GM23338 (cell line): ENCODE data around the gene ISX. TPM values are rescaled to one million over a fixed set of nuclear protein-coding genes. Genes with fewer than 3 reads are reported as not detected.
A peak's percentile ranks its signal among the peaks of the same experiment; 100 is the strongest.
"Not testable (repeated sequence)": the region's sequence is repeated elsewhere in the genome, so short reads cannot be mapped to it uniquely, and the experiment has no call there.

ENCODE experiments used
- ATAC-seq: fragments of 200-7000 bp; cut with Tn5 transposase; 3 replicates; pipeline ENCODE4 v1.9.1; 2020
- DNase-seq: peaks from one replicate; pipeline ENCODE4 v3.0.0-alpha.2; 2015; ENCODE audit warnings: low spot score
- H2AFZ ChIP-seq: fragments of 200-600 bp; sonication (generic); 2 replicates; pipeline ENCODE4 v1.8.0; 2016; ENCODE audit warnings: antibody characterized with exemption, mild to moderate bottlenecking, moderate library complexity
- H3F3A ChIP-seq: fragments of 200-600 bp; sonication (generic); replicated peaks from 2 replicates; pipeline ENCODE4 v1.8.0; 2017; ENCODE audit warnings: antibody characterized with exemption, mixed run types, low read depth
- H3K27ac ChIP-seq: fragments of 200-600 bp; sonication (generic); 2 replicates; pipeline ENCODE4 v1.6.1; 2016; ENCODE audit warnings: low read depth
- H3K27me3 ChIP-seq: fragments of 200-600 bp; sonication (generic); 2 replicates; pipeline ENCODE4 v1.8.0; 2016; ENCODE audit warnings: mild to moderate bottlenecking, mixed run types, moderate library complexity; ENCODE audit not compliant: insufficient read depth
- H3K36me3 ChIP-seq: fragments of 200-600 bp; sonication (generic); 2 replicates; pipeline ENCODE4 v1.8.0; 2016; ENCODE audit warnings: mild to moderate bottlenecking; ENCODE audit not compliant: insufficient read depth
- H3K4me1 ChIP-seq: fragments of 200-600 bp; sonication (generic); 2 replicates; pipeline ENCODE4 v1.8.0; 2016; ENCODE audit warnings: mild to moderate bottlenecking, moderate library complexity; ENCODE audit not compliant: insufficient read depth
- H3K4me2 ChIP-seq: fragments of 200-600 bp; sonication (generic); 2 replicates; pipeline ENCODE4 v1.7.1; 2017; ENCODE audit warnings: mixed run types
- H3K4me3 ChIP-seq: fragments of 200-600 bp; sonication (generic); 2 replicates; pipeline ENCODE4 v1.6.1; 2016; ENCODE audit warnings: mixed run types
- H3K79me2 ChIP-seq: fragments of 200-600 bp; sonication (generic); replicated peaks from 2 replicates; pipeline ENCODE4 v1.8.0; 2017; ENCODE audit warnings: mild to moderate bottlenecking; ENCODE audit not compliant: insufficient read depth
- H3K9me2 ChIP-seq: fragments of 200-600 bp; sonication (generic); 2 replicates; pipeline ENCODE4 v1.8.0; 2017; ENCODE audit not compliant: insufficient read depth
- H4K20me1 ChIP-seq: fragments of 200-600 bp; sonication (generic); replicated peaks from 2 replicates; pipeline ENCODE4 v1.8.0; 2017; ENCODE audit warnings: mild to moderate bottlenecking; ENCODE audit not compliant: insufficient read depth
- H3K27ac Mint-ChIP-seq: 2 replicates; pipeline ENCODE4 v1.8.0; 2020; ENCODE audit warnings: inconsistent platforms, mild to moderate bottlenecking, moderate library complexity, mixed read lengths
- H3K27me3 Mint-ChIP-seq: 3 replicates; pipeline ENCODE4 v1.8.0; 2022; ENCODE audit warnings: low read depth, mild to moderate bottlenecking, moderate library complexity, mixed read lengths, inconsistent platforms; ENCODE audit not compliant: insufficient read depth, poor library complexity
- H3K36me3 Mint-ChIP-seq: 3 replicates; pipeline ENCODE4 v1.8.0; 2021; ENCODE audit warnings: low read depth, mild to moderate bottlenecking, inconsistent platforms, moderate library complexity, mixed read lengths
- H3K4me1 Mint-ChIP-seq: 3 replicates; pipeline ENCODE4 v1.8.0; 2020; ENCODE audit warnings: mild to moderate bottlenecking, inconsistent platforms, mixed read lengths
- H3K4me3 Mint-ChIP-seq: 3 replicates; pipeline ENCODE4 v1.8.0; 2021; ENCODE audit warnings: moderate library complexity, mild to moderate bottlenecking, inconsistent platforms, mixed read lengths
- H3K9me3 Mint-ChIP-seq: 3 replicates; pipeline ENCODE4 v1.8.0; 2020; ENCODE audit warnings: moderate library complexity, mild to moderate bottlenecking, inconsistent platforms, mixed read lengths
- EZH2 ChIP-seq: fragments of 200-600 bp; sonication (generic); IDR thresholded peaks from one replicate; pipeline ENCODE4 v1.8.0; 2017; ENCODE audit warnings: antibody characterized with exemption, mild to moderate bottlenecking, low read depth; ENCODE audit not compliant: unreplicated experiment
- JUNB ChIP-seq: IDR thresholded peaks from one replicate; pipeline ENCODE4 v1.6.1; 2016; ENCODE audit warnings: antibody characterized with exemption; ENCODE audit not compliant: unreplicated experiment
- NANOG ChIP-seq: IDR thresholded peaks from 2 replicates; pipeline ENCODE4 v1.6.1; 2016; ENCODE audit warnings: antibody characterized with exemption, borderline replicate concordance
- POLR2AphosphoS5 ChIP-seq: IDR thresholded peaks from 2 replicates; pipeline ENCODE4 v1.6.1; 2016; ENCODE audit warnings: antibody characterized with exemption, low read depth
- STAT1 ChIP-seq: IDR thresholded peaks from one replicate; pipeline ENCODE4 v1.6.1; 2016; ENCODE audit warnings: antibody characterized with exemption; ENCODE audit not compliant: unreplicated experiment
- ZNF114 ChIP-seq: fragments of 250-450 bp; sonication (Bioruptor Pico); IDR thresholded peaks from 2 replicates; pipeline ENCODE4 v1.5.0; 2020; ENCODE audit warnings: mild to moderate bottlenecking, moderate library complexity
- ZNF331 ChIP-seq: fragments of 250-450 bp; sonication (Bioruptor Pico); IDR thresholded peaks from 2 replicates; pipeline ENCODE4 v1.5.0; 2020; ENCODE audit warnings: low read depth, mild to moderate bottlenecking, moderate library complexity
- polyA plus RNA-seq: library from polyadenylated mRNA; unstranded; fragments of >200 nt; fragmentation: Nextera tagmentation; extraction: Ambion mirVana; gene quantifications from 2 replicates; pipeline ENCODE4 v1.2.1, GENCODE V29; 2016
- total RNA-seq: library from RNA; depleted of rRNA; stranded (reverse); fragments of >200 nt; shearing (Covaris generic); gene quantifications from 2 replicates; pipeline ENCODE4 v1.2.3, GENCODE V29; 2014
- TF ChIP-seq, protein P1 (sequence below): IDR thresholded peaks from one replicate; pipeline ENCODE4 v1.6.1; 2018; ENCODE audit warnings: antibody characterized with exemption; ENCODE audit not compliant: unreplicated experiment
- TF ChIP-seq, protein P2 (sequence below), 2 experiments: fragments of 200-600 bp in 1 of 2; sonication (generic) in 1 of 2; conservative IDR thresholded peaks; 2 replicates each; pipeline versions ENCODE4 v1.5.1 to v1.6.1; 2016 to 2017; ENCODE audit warnings: antibody characterized with exemption in 2 of 2, low read depth in 2 of 2, mild to moderate bottlenecking in 2 of 2, moderate library complexity in 1 of 2

Gene ISX
- total and polyA plus RNA-seq, 2 experiments from 2014 or later: not detected

DNA sequence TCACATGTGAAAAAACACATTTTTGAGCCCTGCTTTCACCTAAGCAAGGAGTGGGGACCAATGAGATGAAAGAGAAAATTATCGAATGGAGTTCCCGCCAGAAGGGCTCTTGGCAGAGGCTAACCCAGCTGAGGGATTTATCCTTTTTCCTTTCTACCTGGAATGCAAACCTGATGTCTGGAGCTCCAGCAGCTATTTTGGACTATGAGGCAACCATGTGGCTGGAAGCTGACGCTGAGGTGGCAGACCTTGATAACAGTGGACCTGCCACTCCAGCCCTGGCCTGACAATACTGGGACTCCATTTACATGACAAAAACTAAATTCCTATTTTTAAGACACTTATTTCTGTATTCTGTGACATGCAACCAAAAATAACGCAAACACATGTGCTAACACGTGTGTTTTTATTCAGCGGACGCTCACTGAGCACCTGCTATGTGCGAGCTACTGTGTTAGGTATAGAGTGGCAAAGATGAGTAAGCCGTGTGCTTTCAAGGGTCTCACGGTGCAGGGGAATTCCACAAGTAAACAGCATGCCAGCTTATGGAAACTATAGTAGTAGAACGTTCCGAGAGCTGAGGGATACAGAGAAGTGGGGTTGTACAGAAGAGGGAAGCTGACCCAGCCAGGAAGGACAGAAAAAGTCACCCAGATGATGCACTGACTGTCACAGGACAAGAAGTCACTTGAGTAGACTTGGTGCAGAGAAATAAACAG, 19.1 kb upstream of the ISX start (continued):
- TF ChIP-seq, protein P1, sequence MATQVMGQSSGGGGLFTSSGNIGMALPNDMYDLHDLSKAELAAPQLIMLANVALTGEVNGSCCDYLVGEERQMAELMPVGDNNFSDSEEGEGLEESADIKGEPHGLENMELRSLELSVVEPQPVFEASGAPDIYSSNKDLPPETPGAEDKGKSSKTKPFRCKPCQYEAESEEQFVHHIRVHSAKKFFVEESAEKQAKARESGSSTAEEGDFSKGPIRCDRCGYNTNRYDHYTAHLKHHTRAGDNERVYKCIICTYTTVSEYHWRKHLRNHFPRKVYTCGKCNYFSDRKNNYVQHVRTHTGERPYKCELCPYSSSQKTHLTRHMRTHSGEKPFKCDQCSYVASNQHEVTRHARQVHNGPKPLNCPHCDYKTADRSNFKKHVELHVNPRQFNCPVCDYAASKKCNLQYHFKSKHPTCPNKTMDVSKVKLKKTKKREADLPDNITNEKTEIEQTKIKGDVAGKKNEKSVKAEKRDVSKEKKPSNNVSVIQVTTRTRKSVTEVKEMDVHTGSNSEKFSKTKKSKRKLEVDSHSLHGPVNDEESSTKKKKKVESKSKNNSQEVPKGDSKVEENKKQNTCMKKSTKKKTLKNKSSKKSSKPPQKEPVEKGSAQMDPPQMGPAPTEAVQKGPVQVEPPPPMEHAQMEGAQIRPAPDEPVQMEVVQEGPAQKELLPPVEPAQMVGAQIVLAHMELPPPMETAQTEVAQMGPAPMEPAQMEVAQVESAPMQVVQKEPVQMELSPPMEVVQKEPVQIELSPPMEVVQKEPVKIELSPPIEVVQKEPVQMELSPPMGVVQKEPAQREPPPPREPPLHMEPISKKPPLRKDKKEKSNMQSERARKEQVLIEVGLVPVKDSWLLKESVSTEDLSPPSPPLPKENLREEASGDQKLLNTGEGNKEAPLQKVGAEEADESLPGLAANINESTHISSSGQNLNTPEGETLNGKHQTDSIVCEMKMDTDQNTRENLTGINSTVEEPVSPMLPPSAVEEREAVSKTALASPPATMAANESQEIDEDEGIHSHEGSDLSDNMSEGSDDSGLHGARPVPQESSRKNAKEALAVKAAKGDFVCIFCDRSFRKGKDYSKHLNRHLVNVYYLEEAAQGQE: no peak
- TF ChIP-seq, protein P2, sequence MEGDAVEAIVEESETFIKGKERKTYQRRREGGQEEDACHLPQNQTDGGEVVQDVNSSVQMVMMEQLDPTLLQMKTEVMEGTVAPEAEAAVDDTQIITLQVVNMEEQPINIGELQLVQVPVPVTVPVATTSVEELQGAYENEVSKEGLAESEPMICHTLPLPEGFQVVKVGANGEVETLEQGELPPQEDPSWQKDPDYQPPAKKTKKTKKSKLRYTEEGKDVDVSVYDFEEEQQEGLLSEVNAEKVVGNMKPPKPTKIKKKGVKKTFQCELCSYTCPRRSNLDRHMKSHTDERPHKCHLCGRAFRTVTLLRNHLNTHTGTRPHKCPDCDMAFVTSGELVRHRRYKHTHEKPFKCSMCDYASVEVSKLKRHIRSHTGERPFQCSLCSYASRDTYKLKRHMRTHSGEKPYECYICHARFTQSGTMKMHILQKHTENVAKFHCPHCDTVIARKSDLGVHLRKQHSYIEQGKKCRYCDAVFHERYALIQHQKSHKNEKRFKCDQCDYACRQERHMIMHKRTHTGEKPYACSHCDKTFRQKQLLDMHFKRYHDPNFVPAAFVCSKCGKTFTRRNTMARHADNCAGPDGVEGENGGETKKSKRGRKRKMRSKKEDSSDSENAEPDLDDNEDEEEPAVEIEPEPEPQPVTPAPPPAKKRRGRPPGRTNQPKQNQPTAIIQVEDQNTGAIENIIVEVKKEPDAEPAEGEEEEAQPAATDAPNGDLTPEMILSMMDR (conservative IDR thresholded peaks at IDR 0.05; ENCODE audit: low read depth in 2 of 2): no peak
- no peak for TF ChIP-seq JUNB
- TF ChIP-seq STAT1: no peak
- no peak for TF ChIP-seq POLR2AphosphoS5
- TF ChIP-seq ZNF331 (CRISPR knock-in tag): no peak
- no peak for TF ChIP-seq ZNF114 (CRISPR knock-in tag)
- TF ChIP-seq EZH2: no peak
- no peak for TF ChIP-seq NANOG

DNA sequence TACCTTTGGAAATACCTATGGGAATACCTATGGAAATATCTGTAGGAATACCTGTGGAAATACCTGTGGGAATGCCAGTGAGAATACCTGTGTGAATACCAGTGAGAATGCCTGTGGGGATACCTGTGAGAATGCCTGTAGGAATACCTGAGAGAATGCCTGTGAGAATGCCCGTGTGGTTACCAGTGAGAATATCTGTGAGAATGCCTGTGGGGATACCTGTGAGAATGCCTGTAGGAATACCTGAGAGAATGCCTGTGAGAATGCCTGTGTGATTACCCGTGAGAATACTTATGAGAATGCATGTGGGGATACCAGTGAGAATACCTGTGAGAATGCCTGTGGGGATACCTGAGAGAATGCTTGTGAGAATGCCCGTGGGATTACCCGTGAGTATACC, 15.9 kb upstream of the ISX start:
- not testable (repeated sequence) for H3K4me3 ChIP-seq, H3K79me2 ChIP-seq, H4K20me1 ChIP-seq, H3K27ac Mint-ChIP-seq, H3K27ac ChIP-seq, ATAC-seq, H3K36me3 ChIP-seq, H3K4me2 ChIP-seq, H3K36me3 Mint-ChIP-seq, H2AFZ ChIP-seq, H3K9me2 ChIP-seq, H3K4me1 Mint-ChIP-seq, H3K4me1 ChIP-seq, H3F3A ChIP-seq, H3K27me3 Mint-ChIP-seq, H3K27me3 ChIP-seq, H3K4me3 Mint-ChIP-seq
- peaks cover 46% of the 10 kb centered on the region for H3K9me3 Mint-ChIP-seq
- DNase-seq: peak; percentile 17
